Cortex of kidney (tissue), 1 donor: Measurements from ENCODE around the gene PLCL1.

Experiments used
- DNase-seq: peaks from one replicate; lab custom pipeline; 2025; lab: John Stamatoyannopoulos, UW

PLCL1 gene

GRCh38 chr2:197927994-197928393 is 123.6 kb downstream of the PLCL1 start:
- DNase-seq, result no peak

- DNase-seq, result no peak
Observed at GRCh38 chr2:197929008-197929885, 124.9 kb downstream of the PLCL1 start.

GRCh38 chr2:197929886-197930227 is 125.5 kb downstream of the PLCL1 start:
- DNase-seq, result no peak

GRCh38 chr2:197930570-197931278 is 126.3 kb downstream of the PLCL1 start:
- DNase-seq, result no peak

GRCh38 chr2:197931661-197932312 is 127.4 kb downstream of the PLCL1 start:
- no peak for DNase-seq

GRCh38 chr2:197932374-197932773 is 128.0 kb downstream of the PLCL1 start:
- no peak for DNase-seq

GRCh38 chr2:197934261-197934933 is 130.0 kb downstream of the PLCL1 start:
- DNase-seq, result no peak

GRCh38 chr2:197934934-197935289 is 130.5 kb downstream of the PLCL1 start:
- no peak for DNase-seq

- no peak for DNase-seq
Observed at GRCh38 chr2:197937814-197938213, 133.4 kb downstream of the PLCL1 start.

GRCh38 chr2:197938555-197938954 is 134.2 kb downstream of the PLCL1 start:
- DNase-seq, result no peak

GRCh38 chr2:197939787-197940186 is 135.4 kb downstream of the PLCL1 start:
- DNase-seq, result no peak

- no peak for DNase-seq
Observed at GRCh38 chr2:197940382-197940781, 136.0 kb downstream of the PLCL1 start.

- DNase-seq, result no peak
Observed at GRCh38 chr2:197941715-197942114, 137.3 kb downstream of the PLCL1 start.

- no peak for DNase-seq
Observed at GRCh38 chr2:197943731-197944130, 139.3 kb downstream of the PLCL1 start.

- no peak for DNase-seq
Observed at GRCh38 chr2:197944416-197945096, 140.2 kb downstream of the PLCL1 start.

GRCh38 chr2:197946562-197946961 is 142.2 kb downstream of the PLCL1 start:
- no peak for DNase-seq

GRCh38 chr2:197947219-197947757 is 142.9 kb downstream of the PLCL1 start:
- no peak for DNase-seq

- DNase-seq, result no peak
Observed at GRCh38 chr2:197949224-197949623, 144.8 kb downstream of the PLCL1 start.

GRCh38 chr2:197950006-197950405 is 145.6 kb downstream of the PLCL1 start:
- no peak for DNase-seq

GRCh38 chr2:197950724-197951123 is 146.3 kb downstream of the PLCL1 start:
- no peak for DNase-seq

GRCh38 chr2:197952540-197953202 is 148.3 kb downstream of the PLCL1 start:
- no peak for DNase-seq
